ENCODE results near the gene SSC4D. TPM values are rescaled to one million over a fixed set of nuclear protein-coding genes. Genes with fewer than 3 reads are reported as not detected.

Gene SSC4D
- total and polyA plus RNA-seq, 2 experiments from 2014 or later: 0.43 to 0.66 TPM

GRCh38 chr7:76386691-76387260 is 22.7 kb downstream of the SSC4D start:
- in situ Hi-C loops (cut with MboI): no loop called here
- peak overlapping the region; percentile 72 for H3K27ac ChIP-seq
- no peak for TF ChIP-seq EZH2 (IDR thresholded peaks at IDR 0.05; ENCODE audit: insufficient read depth, poor library complexity, severe bottlenecking)
- TF ChIP-seq EZH2phosphoT487 (IDR thresholded peaks at IDR 0.05; ENCODE audit: insufficient read depth, low read depth): no peak
- no peaks in the 10 kb centered on the region for H3K27me3 ChIP-seq (replicated peaks; ENCODE audit: insufficient read depth)
- H3K9me2 ChIP-seq (ENCODE audit: insufficient read depth): no peaks in the 10 kb centered on the region
- H4K20me1 ChIP-seq (ENCODE audit: insufficient read depth): no peaks in the 10 kb centered on the region
- H3K4me1 ChIP-seq (ENCODE audit: insufficient read depth): peaks cover 6% of the 10 kb centered on the region; the same call in 1 of the 2 replicates
- H3K36me3 ChIP-seq (ENCODE audit: low read depth): no peaks in the 10 kb centered on the region
- 64 to 65% methylated on average over 11 of the region's 11 CpGs for WGBS, 2 experiments (ENCODE audit: low coverage in 1 of 2, low lambda C conversion rate in 2 of 2, missing lambda C conversion rate in 2 of 2)
- no peak overlapping the region for H3K4me2 ChIP-seq (ENCODE audit: unreplicated experiment)
- H3K9me3 ChIP-seq (ENCODE audit: low read depth): no peaks in the 10 kb centered on the region
- peak; percentile 87 for DNase-seq
- peak overlapping the region; percentile 63 for H2AFZ ChIP-seq
- H3F3A ChIP-seq (ENCODE audit: insufficient read depth): peaks cover 7% of the 10 kb centered on the region
- peak overlapping the region; percentile 25 for H3K9ac ChIP-seq
- no peaks in the 10 kb centered on the region for H3K79me2 ChIP-seq (ENCODE audit: insufficient read depth)
- H3K4me3 ChIP-seq: no peak overlapping the region

DNA sequence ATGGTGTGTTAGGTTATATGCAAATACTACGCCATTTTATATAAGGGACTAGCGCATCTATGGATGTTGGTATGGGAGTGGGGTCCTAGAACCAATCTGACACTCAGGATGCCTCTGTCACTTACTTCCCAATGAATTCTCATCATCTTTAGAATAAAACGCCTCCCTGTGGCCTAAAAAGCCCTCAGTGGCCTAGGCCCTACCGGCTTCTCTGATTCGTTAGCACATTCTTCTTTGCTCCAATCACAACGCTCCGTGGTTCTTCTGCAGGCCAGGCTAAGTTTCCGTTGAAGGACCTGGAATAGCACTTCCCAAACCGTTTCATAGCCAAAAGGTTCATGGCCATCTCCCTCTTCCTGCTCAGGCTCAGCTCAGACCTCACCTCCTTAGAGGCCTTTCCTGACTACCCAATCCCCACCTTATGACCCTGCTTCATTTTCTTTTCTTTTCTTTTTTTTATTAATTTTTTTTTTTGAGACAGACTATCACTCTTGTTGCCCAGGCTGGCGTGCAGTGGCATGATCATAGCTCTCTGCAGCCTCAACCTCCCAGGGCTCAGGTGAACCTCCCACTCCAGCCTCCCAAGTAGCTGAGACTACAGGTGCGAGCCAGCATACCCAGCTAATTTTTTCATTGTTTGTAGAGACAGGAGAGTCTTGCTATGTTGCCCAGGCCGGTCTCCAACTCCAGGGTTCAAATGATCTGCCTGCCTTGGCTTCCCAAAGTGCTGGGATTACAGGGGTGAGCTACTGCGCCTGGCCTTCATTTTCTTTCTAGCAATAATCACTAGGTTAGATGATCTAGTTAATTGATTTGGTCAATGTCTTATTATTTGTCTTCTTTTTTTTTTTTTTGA is 26.2 kb downstream of the SSC4D start:
- no peaks in the 10 kb centered on the region for H3K79me2 ChIP-seq (ENCODE audit: insufficient read depth)
- TF ChIP-seq EZH2phosphoT487 (IDR thresholded peaks at IDR 0.05; ENCODE audit: insufficient read depth, low read depth): no peak
- no peak for TF ChIP-seq EZH2 (IDR thresholded peaks at IDR 0.05; ENCODE audit: insufficient read depth, poor library complexity, severe bottlenecking)
- H3F3A ChIP-seq (ENCODE audit: insufficient read depth): peaks cover 27% of the 10 kb centered on the region
- H2AFZ ChIP-seq: no peak overlapping the region
- H3K4me1 ChIP-seq (ENCODE audit: insufficient read depth): peaks cover 21% of the 10 kb centered on the region
- no peaks in the 10 kb centered on the region for H3K9me2 ChIP-seq (ENCODE audit: insufficient read depth)
- no peaks in the 10 kb centered on the region for H3K9me3 ChIP-seq (ENCODE audit: low read depth)
- H3K36me3 ChIP-seq (ENCODE audit: low read depth): no peaks in the 10 kb centered on the region
- DNase-seq: no peak
- no peaks in the 10 kb centered on the region for H3K27me3 ChIP-seq (replicated peaks; ENCODE audit: insufficient read depth)
- no peak overlapping the region for H3K4me2 ChIP-seq (ENCODE audit: unreplicated experiment)
- no peak overlapping the region for H3K27ac ChIP-seq
- no peaks in the 10 kb centered on the region for H4K20me1 ChIP-seq (ENCODE audit: insufficient read depth)
- in situ Hi-C loops (cut with MboI): no loop called here
- H3K9ac ChIP-seq: no peak overlapping the region
- WGBS, 2 experiments (ENCODE audit: low coverage in 1 of 2, low lambda C conversion rate in 2 of 2, missing lambda C conversion rate in 2 of 2): 67 to 68% methylated on average over 13 of the region's 13 CpGs
- H3K4me3 ChIP-seq: no peak overlapping the region

DNA sequence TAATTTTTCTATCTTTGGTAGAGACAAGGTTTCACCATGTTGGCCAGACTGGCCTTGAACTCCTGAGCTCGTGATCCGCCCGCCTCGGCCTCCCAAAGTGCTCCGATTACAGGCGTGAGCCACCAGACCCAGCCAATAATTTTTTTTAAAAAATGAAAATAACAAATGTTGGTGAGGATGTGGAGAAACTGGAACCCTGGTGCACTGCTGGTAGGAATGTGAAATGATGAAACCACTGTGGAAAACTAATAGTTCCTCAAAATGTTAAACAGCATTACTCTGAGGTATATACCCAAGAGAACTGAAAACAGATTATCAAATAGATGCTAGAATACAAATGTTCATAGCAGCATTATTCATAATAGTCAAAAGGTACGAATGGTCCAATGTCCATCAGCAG is 27.7 kb downstream of the SSC4D start:
- no peaks in the 10 kb centered on the region for H4K20me1 ChIP-seq (ENCODE audit: insufficient read depth)
- H3K4me3 ChIP-seq: no peak overlapping the region
- no peaks in the 10 kb centered on the region for H3K79me2 ChIP-seq (ENCODE audit: insufficient read depth)
- peaks cover 19% of the 10 kb centered on the region for H3K4me1 ChIP-seq (ENCODE audit: insufficient read depth)
- no peaks in the 10 kb centered on the region for H3K9me3 ChIP-seq (ENCODE audit: low read depth)
- WGBS, 2 experiments (ENCODE audit: low coverage in 1 of 2, low lambda C conversion rate in 2 of 2, missing lambda C conversion rate in 2 of 2): 98 to 99% methylated on average over 7 of the region's 7 CpGs
- in situ Hi-C loops (cut with MboI): no loop called here
- peaks cover 27% of the 10 kb centered on the region for H3F3A ChIP-seq (ENCODE audit: insufficient read depth)
- H3K27ac ChIP-seq: no peak overlapping the region
- H3K4me2 ChIP-seq (ENCODE audit: unreplicated experiment): no peak overlapping the region
- H3K36me3 ChIP-seq (ENCODE audit: low read depth): no peaks in the 10 kb centered on the region
- H3K9me2 ChIP-seq (ENCODE audit: insufficient read depth): no peaks in the 10 kb centered on the region
- no peak for DNase-seq
- no peak overlapping the region for H3K9ac ChIP-seq
- H3K27me3 ChIP-seq (replicated peaks; ENCODE audit: insufficient read depth): no peaks in the 10 kb centered on the region
- TF ChIP-seq EZH2 (IDR thresholded peaks at IDR 0.05; ENCODE audit: insufficient read depth, poor library complexity, severe bottlenecking): no peak
- TF ChIP-seq EZH2phosphoT487 (IDR thresholded peaks at IDR 0.05; ENCODE audit: insufficient read depth, low read depth): no peak
- H2AFZ ChIP-seq: no peak overlapping the region

- WGBS, 2 experiments (ENCODE audit: low coverage in 1 of 2, low lambda C conversion rate in 2 of 2, missing lambda C conversion rate in 2 of 2): 46 to 49% methylated on average over 7 of the region's 7 CpGs
Measured at GRCh38 chr7:76380623-76380966, 28.9 kb downstream of the SSC4D start.

More at GRCh38 chr7:76380623-76380966, 28.9 kb downstream of the SSC4D start:
- Histone ChIP-seq H3K27me3 (replicated peaks; ENCODE audit: insufficient read depth) (no peaks in the 10 kb centered on the region), H3K79me2 (ENCODE audit: insufficient read depth) (no peaks in the 10 kb centered on the region), H3K9me2 (ENCODE audit: insufficient read depth) (no peaks in the 10 kb centered on the region), H4K20me1 (ENCODE audit: insufficient read depth) (no peaks in the 10 kb centered on the region), H3K27ac (peak overlapping the region; percentile 96), H2AFZ (peak overlapping the region; percentile 63), H3K9me3 (ENCODE audit: low read depth) (no peaks in the 10 kb centered on the region), H3K4me1 (ENCODE audit: insufficient read depth) (peaks cover 15% of the 10 kb centered on the region), H3K4me3 (peak overlapping the region; percentile 46; the same call in 1 of the 2 replicates), H3K36me3 (ENCODE audit: low read depth) (no peaks in the 10 kb centered on the region), H3F3A (ENCODE audit: insufficient read depth) (peaks cover 20% of the 10 kb centered on the region), H3K4me2 (ENCODE audit: unreplicated experiment) (peak overlapping the region; percentile 50), H3K9ac (peak overlapping the region; percentile 82)
- in situ Hi-C loops (cut with MboI): no loop called here
- TF ChIP-seq EZH2phosphoT487 (IDR thresholded peaks at IDR 0.05; ENCODE audit: insufficient read depth, low read depth) (no peak), EZH2 (IDR thresholded peaks at IDR 0.05; ENCODE audit: insufficient read depth, poor library complexity, severe bottlenecking) (no peak)
- no peak for DNase-seq
